Muscle layer of colon (tissue), 2 donors: ENCODE data around the gene RNF25.

Source experiments
- H3K27ac ChIP-seq: one replicate; pipeline ENCODE4 v1.7.0; 2013; ENCODE audit warnings: low read depth, mild to moderate bottlenecking, low read length, moderate library complexity
- H3K27me3 ChIP-seq, 2 donors: one replicate each; pipeline ENCODE4 v1.7.0; 2013; ENCODE audit warnings: low read length in 2 of 2, mild to moderate bottlenecking in 2 of 2; ENCODE audit not compliant: insufficient read depth in 2 of 2, control insufficient read depth in 1 of 2
- H3K36me3 ChIP-seq: one replicate; pipeline ENCODE4 v1.7.0; 2013; ENCODE audit warnings: mild to moderate bottlenecking, low read length; ENCODE audit not compliant: insufficient read depth
- H3K4me1 ChIP-seq: one replicate; pipeline ENCODE4 v1.7.0; 2013; ENCODE audit warnings: mild to moderate bottlenecking, low read length; ENCODE audit not compliant: insufficient read depth
- H3K4me3 ChIP-seq, 2 donors: one replicate each; pipeline ENCODE4 v1.7.0; 2013; ENCODE audit warnings: low read length in 2 of 2, low read depth in 1 of 2, mild to moderate bottlenecking in 1 of 2, moderate library complexity in 1 of 2
- H3K9ac ChIP-seq: one replicate; pipeline ENCODE4 v1.7.0; 2013; ENCODE audit warnings: low read length
- H3K9me3 ChIP-seq: one replicate; pipeline ENCODE4 v1.7.0; 2013; ENCODE audit warnings: mild to moderate bottlenecking, low read length
- donor health status: abdominal sarcoma.
- donor health status: Adenocarcinoma of cecum.

The RNF25 gene

GRCh38 chr2:218664653-218665052 is 7.1 kb downstream of the RNF25 start:
- no peak overlapping the region for H3K27ac ChIP-seq
- H3K4me3 ChIP-seq, result no peak overlapping the region
- H3K9me3 ChIP-seq, result no peaks in the 10 kb centered on the region
- peaks cover 10% of the 10 kb centered on the region for H3K4me1 ChIP-seq
- peaks cover 66% of the 10 kb centered on the region for H3K36me3 ChIP-seq
- H3K9ac ChIP-seq, result no peak overlapping the region
- H3K27me3 ChIP-seq, result no peaks in the 10 kb centered on the region

- no peak overlapping the region for H3K27ac ChIP-seq
- H3K9ac ChIP-seq, result no peak overlapping the region
- peaks cover 63% of the 10 kb centered on the region for H3K36me3 ChIP-seq
- no peak overlapping the region for H3K4me3 ChIP-seq
- no peaks in the 10 kb centered on the region for H3K27me3 ChIP-seq
- no peaks in the 10 kb centered on the region for H3K9me3 ChIP-seq
- peaks cover 10% of the 10 kb centered on the region for H3K4me1 ChIP-seq
Observed at GRCh38 chr2:218663901-218664300, 7.9 kb downstream of the RNF25 start.

GRCh38 chr2:218662827-218663226 is 9.0 kb downstream of the RNF25 start:
- Histone ChIP-seq H3K36me3 (peaks cover 53% of the 10 kb centered on the region), H3K27ac (no peak overlapping the region), H3K9me3 (no peaks in the 10 kb centered on the region), H3K9ac (no peak overlapping the region), H3K4me1 (peaks cover 19% of the 10 kb centered on the region), H3K4me3 (no peak overlapping the region), H3K27me3 (no peaks in the 10 kb centered on the region)

- H3K4me1 ChIP-seq, result peaks cover 19% of the 10 kb centered on the region
- H3K36me3 ChIP-seq, result peaks cover 49% of the 10 kb centered on the region
- no peak overlapping the region for H3K4me3 ChIP-seq
- no peak overlapping the region for H3K27ac ChIP-seq
- no peaks in the 10 kb centered on the region for H3K9me3 ChIP-seq
- H3K27me3 ChIP-seq, result no peaks in the 10 kb centered on the region
- H3K9ac ChIP-seq, result no peak overlapping the region
Observed at GRCh38 chr2:218662377-218662776, 9.4 kb downstream of the RNF25 start.

GRCh38 chr2:218659988-218660358 is 11.8 kb downstream of the RNF25 start:
- Histone ChIP-seq H3K9ac (no peak overlapping the region), H3K9me3 (no peaks in the 10 kb centered on the region), H3K4me3 (peak overlapping the region; percentile 89 to 92), H3K27ac (peak overlapping the region; percentile 75), H3K36me3 (peaks cover 47% of the 10 kb centered on the region), H3K27me3 (no peaks in the 10 kb centered on the region), H3K4me1 (peaks cover 19% of the 10 kb centered on the region)

- peaks cover 47% of the 10 kb centered on the region for H3K36me3 ChIP-seq
Observed at GRCh38 chr2:218659258-218659987, 12.4 kb downstream of the RNF25 start, which contains the start of the genes BCS1L and ZNF142. Gene BCS1L, plus strand, starts transcription at chr2:218659683. Its CDS starts 1,305 bp downstream, at chr2:218660988. Gene ZNF142, minus strand, starts transcription at chr2:218659623. Its CDS starts 3,194 bp downstream, at chr2:218656429.

GRCh38 chr2:218658671-218659257 is 13.0 kb downstream of the RNF25 start:
- peaks cover 19% of the 10 kb centered on the region for H3K4me1 ChIP-seq
- no peaks in the 10 kb centered on the region for H3K27me3 ChIP-seq
- H3K36me3 ChIP-seq, result peaks cover 44% of the 10 kb centered on the region

More at GRCh38 chr2:218659258-218659987, 12.4 kb downstream of the RNF25 start, which contains the start of the genes BCS1L and ZNF142:
- Histone ChIP-seq H3K27ac (peak within 1 kb of the TSS; percentile 75), H3K27me3 (no peaks in the 10 kb centered on the region), H3K9ac (peak within 1 kb of the TSS; percentile 69), H3K9me3 (no peaks in the 10 kb centered on the region), H3K4me3 (peak within 1 kb of the TSS; percentile 89 to 92), H3K4me1 (peaks cover 19% of the 10 kb centered on the region)

GRCh38 chr2:218655751-218656150 is 16.1 kb downstream of the RNF25 start:
- Histone ChIP-seq H3K36me3 (peaks cover 46% of the 10 kb centered on the region), H3K27ac (no peak overlapping the region), H3K9ac (no peak overlapping the region), H3K4me3 (no peak overlapping the region), H3K27me3 (no peaks in the 10 kb centered on the region), H3K4me1 (peaks cover 18% of the 10 kb centered on the region), H3K9me3 (no peaks in the 10 kb centered on the region)

More at GRCh38 chr2:218658671-218659257, 13.0 kb downstream of the RNF25 start:
- Histone ChIP-seq H3K4me3 (peak overlapping the region; percentile 89 to 92), H3K9ac (peak overlapping the region; percentile 69), H3K9me3 (no peaks in the 10 kb centered on the region), H3K27ac (peak overlapping the region; percentile 75)

GRCh38 chr2:218648787-218649100 is 23.1 kb downstream of the RNF25 start:
- Histone ChIP-seq H3K9ac (no peak overlapping the region), H3K27me3 (no peaks in the 10 kb centered on the region), H3K9me3 (no peaks in the 10 kb centered on the region), H3K4me1 (no peaks in the 10 kb centered on the region), H3K36me3 (peaks cover 87% of the 10 kb centered on the region), H3K27ac (no peak overlapping the region), H3K4me3 (no peak overlapping the region)

GRCh38 chr2:218648088-218648786 is 23.6 kb downstream of the RNF25 start:
- no peak overlapping the region for H3K4me3 ChIP-seq
- H3K9me3 ChIP-seq, result no peaks in the 10 kb centered on the region
- no peaks in the 10 kb centered on the region for H3K4me1 ChIP-seq
- H3K9ac ChIP-seq, result no peak overlapping the region
- H3K36me3 ChIP-seq, result peaks cover 86% of the 10 kb centered on the region
- no peak overlapping the region for H3K27ac ChIP-seq
- H3K27me3 ChIP-seq, result no peaks in the 10 kb centered on the region

GRCh38 chr2:218645126-218645525 is 26.7 kb downstream of the RNF25 start:
- Histone ChIP-seq H3K9me3 (no peaks in the 10 kb centered on the region), H3K27ac (no peak overlapping the region), H3K9ac (no peak overlapping the region), H3K27me3 (no peaks in the 10 kb centered on the region), H3K36me3 (peaks cover 80% of the 10 kb centered on the region), H3K4me1 (no peaks in the 10 kb centered on the region), H3K4me3 (no peak overlapping the region)
